ENCODE results near the gene CLDN12.
A peak's percentile ranks its signal among the peaks of the same experiment; 100 is the strongest.

CLDN12 gene

GRCh38 chr7:90390926-90391325, 12.3 kb upstream of the CLDN12 start:
- TF ChIP-seq CTCF (IDR thresholded peaks at IDR 0.05; ENCODE audit: low read depth, low read length) = no peak
- Histone ChIP-seq H3K9me3 (ENCODE audit: severe bottlenecking) (no peaks in the 10 kb centered on the region), H3K27ac (no peak overlapping the region), H3K36me3 (no peaks in the 10 kb centered on the region; the same call in 1 of the 2 replicates), H3K27me3 (ENCODE audit: insufficient read depth, low read depth, severe bottlenecking) (no peaks in the 10 kb centered on the region), H3K4me3 (ENCODE audit: low read depth, low read length) (no peak overlapping the region)
- no peak for DNase-seq

- no peak for DNase-seq
- TF ChIP-seq CTCF (IDR thresholded peaks at IDR 0.05; ENCODE audit: low read depth, low read length) = no peak
- Histone ChIP-seq H3K4me3 (ENCODE audit: low read depth, low read length) (no peak overlapping the region), H3K36me3 (no peaks in the 10 kb centered on the region), H3K27ac (no peak overlapping the region), H3K27me3 (ENCODE audit: insufficient read depth, low read depth, severe bottlenecking) (no peaks in the 10 kb centered on the region), H3K9me3 (ENCODE audit: severe bottlenecking) (no peaks in the 10 kb centered on the region)
Measured at GRCh38 chr7:90391488-90391887, 11.8 kb upstream of the CLDN12 start.

- peaks cover 3% of the 10 kb centered on the region for H3K9me3 ChIP-seq (ENCODE audit: severe bottlenecking)
- H3K36me3 ChIP-seq = no peaks in the 10 kb centered on the region
- no peak for TF ChIP-seq CTCF (IDR thresholded peaks at IDR 0.05; ENCODE audit: low read depth, low read length)
- no peaks in the 10 kb centered on the region for H3K27me3 ChIP-seq (ENCODE audit: insufficient read depth, low read depth, severe bottlenecking)
- no peak overlapping the region for H3K4me3 ChIP-seq (ENCODE audit: low read depth, low read length)
- no peak overlapping the region for H3K27ac ChIP-seq
- DNase-seq = no peak
Measured at GRCh38 chr7:90396420-90396819, 6.8 kb upstream of the CLDN12 start.

GRCh38 chr7:90401989-90402388, 1.3 kb upstream of the CLDN12 start:
- no peaks in the 10 kb centered on the region for H3K27me3 ChIP-seq (ENCODE audit: insufficient read depth, low read depth, severe bottlenecking)
- no peak overlapping the region for H3K4me3 ChIP-seq (ENCODE audit: low read depth, low read length)
- H3K36me3 ChIP-seq = peaks cover 18% of the 10 kb centered on the region
- peaks cover 3% of the 10 kb centered on the region for H3K9me3 ChIP-seq (ENCODE audit: severe bottlenecking)
- TF ChIP-seq CTCF (IDR thresholded peaks at IDR 0.05; ENCODE audit: low read depth, low read length) = no peak
- DNase-seq = no peak
- H3K27ac ChIP-seq = no peak overlapping the region

GRCh38 chr7:90402785-90403173, 482 bp upstream of the CLDN12 start:
- Histone ChIP-seq H3K27ac (peak overlapping the region; percentile 27; the same call in 1 of the 2 replicates), H3K36me3 (peaks cover 21% of the 10 kb centered on the region), H3K9me3 (ENCODE audit: severe bottlenecking) (peaks cover 3% of the 10 kb centered on the region), H3K4me3 (ENCODE audit: low read depth, low read length) (peak overlapping the region; percentile 95), H3K27me3 (ENCODE audit: insufficient read depth, low read depth, severe bottlenecking) (no peaks in the 10 kb centered on the region)
- TF ChIP-seq CTCF (IDR thresholded peaks at IDR 0.05; ENCODE audit: low read depth, low read length) = no peak
- DNase-seq = no peak

GRCh38 chr7:90404777-90405176, 1.5 kb downstream of the CLDN12 start:
- no peak overlapping the region for H3K27ac ChIP-seq
- no peaks in the 10 kb centered on the region for H3K27me3 ChIP-seq (ENCODE audit: insufficient read depth, low read depth, severe bottlenecking)
- no peak for TF ChIP-seq CTCF (IDR thresholded peaks at IDR 0.05; ENCODE audit: low read depth, low read length)
- no peak for DNase-seq
- peaks cover 27% of the 10 kb centered on the region for H3K36me3 ChIP-seq
- no peak overlapping the region for H3K4me3 ChIP-seq (ENCODE audit: low read depth, low read length)
- no peaks in the 10 kb centered on the region for H3K9me3 ChIP-seq (ENCODE audit: severe bottlenecking)
